Upper lobe of left lung (tissue), 4 donors: ENCODE measurements around the gene TCEANC.

Experiments used
- CTCF ChIP-seq, 6 experiments: fragments of 450-650 bp in 4 of 6; fragments of 200-600 bp in 2 of 6; sonication (generic) in 2 of 6; IDR thresholded peaks; one replicate each; pipeline ENCODE4 v1.5.1; 2016 to 2019; ENCODE audit warnings: antibody characterized with exemption in 6 of 6
- EP300 ChIP-seq, 4 donors: sonication (generic); formaldehyde crosslinking; IDR thresholded peaks; one replicate each; pipeline ENCODE4 v1.5.1; 2017; ENCODE audit warnings: antibody characterized with exemption in 4 of 4, control low read depth in 2 of 4
- POLR2A ChIP-seq, 4 donors: fragments of 450-650 bp; IDR thresholded peaks; one replicate each; pipeline ENCODE4 v1.5.1; 2016 to 2017; ENCODE audit warnings: antibody characterized with exemption in 4 of 4, mild to moderate bottlenecking in 2 of 4
- POLR2AphosphoS5 ChIP-seq, 2 donors: sonication (generic); formaldehyde crosslinking; IDR thresholded peaks; one replicate each; pipeline ENCODE4 v1.5.1; 2017; ENCODE audit warnings: antibody characterized with exemption in 2 of 2

DNA sequence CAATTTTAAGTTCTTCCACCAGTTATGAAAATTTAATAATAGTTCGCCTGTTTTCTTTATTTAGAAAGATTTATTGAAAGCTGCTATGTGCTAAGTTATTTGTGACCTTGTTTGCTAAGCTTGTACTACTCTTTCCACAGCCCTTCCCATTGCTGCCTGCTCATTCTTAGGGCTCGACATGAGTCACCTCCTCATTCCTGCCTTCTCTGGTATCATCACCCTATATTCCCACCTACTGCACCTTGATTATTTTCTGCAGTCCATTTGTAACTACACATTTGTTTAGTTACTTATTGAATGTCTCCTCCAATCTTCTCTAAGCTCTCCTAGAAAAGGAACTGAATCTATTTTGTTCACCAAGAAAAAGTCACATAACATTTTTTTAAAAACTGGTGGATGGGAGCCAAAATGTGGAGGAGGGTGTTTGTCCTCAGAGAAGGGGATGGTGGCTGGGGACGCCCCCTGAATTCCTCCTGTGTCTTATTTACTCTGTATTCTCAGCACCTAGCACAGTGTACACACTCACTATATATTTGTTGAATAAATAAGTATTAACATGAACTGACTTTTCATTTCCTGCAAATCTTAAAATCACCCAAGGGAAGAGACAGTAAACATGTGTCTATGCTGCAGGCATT lies 32.3 kb downstream of the TCEANC start:
- TF ChIP-seq CTCF (IDR thresholded peaks at IDR 0.05) = no peak
- TF ChIP-seq POLR2A (IDR thresholded peaks at IDR 0.05) = no peak
- no peak for TF ChIP-seq POLR2AphosphoS5 (IDR thresholded peaks at IDR 0.05)
- TF ChIP-seq EP300 (IDR thresholded peaks at IDR 0.05) = no peak
